Stimulated activated CD4-positive, alpha-beta T cell treated with anti-CD3 and anti-CD28 coated beads, Interleukin-4, amount 100 ng/mL, for 4 hours (primary cell): ENCODE results near the gene ACACA.

Experiments
- DNase-seq, 2 experiments: peaks; one replicate each; pipeline ENCODE4 v3.0.0-alpha.2; 2020

The ACACA gene

DNA sequence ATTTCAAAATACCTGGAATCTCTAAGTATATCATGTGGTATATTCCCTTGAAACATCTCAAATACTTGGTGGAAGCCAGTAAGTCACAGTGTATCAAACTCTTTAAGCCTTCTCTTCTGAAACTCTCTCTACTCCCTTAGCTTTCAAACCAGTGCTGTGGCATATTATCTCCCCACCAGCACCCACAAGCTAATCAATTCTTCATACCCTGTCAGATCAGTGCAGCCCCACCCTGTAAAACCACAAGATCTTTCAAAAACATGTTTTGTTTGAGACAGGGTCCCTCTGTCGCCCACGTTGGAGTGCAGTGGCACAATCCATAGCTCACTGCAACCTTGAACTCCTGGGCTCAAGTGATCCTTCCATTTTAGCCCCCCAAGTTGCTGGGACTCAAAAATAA lies 122.4 kb downstream of the ACACA start:
- no peak for DNase-seq

DNA sequence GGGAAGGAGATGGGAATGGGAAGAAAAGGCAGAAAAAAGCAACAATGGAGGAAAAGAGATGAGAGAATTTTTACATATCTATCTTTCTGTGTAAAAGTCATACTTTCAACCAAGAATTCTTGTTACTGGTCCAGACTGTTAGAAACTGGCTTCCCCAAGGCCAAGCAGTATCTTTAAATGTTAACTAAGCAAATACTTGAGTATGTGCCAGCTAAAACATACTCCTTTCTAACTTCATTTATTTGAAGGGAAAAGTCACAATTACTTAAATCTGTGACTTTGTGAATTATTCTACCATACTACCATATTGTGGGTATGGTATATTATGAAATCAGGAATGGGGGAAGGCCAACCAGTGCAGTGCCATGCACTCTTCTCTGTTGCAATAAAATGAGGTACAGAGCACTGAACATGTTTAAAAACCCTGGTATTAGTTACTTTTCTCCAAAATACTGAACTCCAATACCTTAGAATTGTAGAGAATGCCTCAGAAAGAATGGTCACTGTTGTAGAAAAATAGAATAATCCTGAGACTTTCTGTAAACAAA lies 123.1 kb downstream of the ACACA start:
- DNase-seq: no peak

GRCh38 chr17:37280841-37281240 lies 125.8 kb downstream of the ACACA start:
- DNase-seq: no peak

GRCh38 chr17:37278247-37278894 lies 128.3 kb downstream of the ACACA start:
- no peak for DNase-seq

DNA sequence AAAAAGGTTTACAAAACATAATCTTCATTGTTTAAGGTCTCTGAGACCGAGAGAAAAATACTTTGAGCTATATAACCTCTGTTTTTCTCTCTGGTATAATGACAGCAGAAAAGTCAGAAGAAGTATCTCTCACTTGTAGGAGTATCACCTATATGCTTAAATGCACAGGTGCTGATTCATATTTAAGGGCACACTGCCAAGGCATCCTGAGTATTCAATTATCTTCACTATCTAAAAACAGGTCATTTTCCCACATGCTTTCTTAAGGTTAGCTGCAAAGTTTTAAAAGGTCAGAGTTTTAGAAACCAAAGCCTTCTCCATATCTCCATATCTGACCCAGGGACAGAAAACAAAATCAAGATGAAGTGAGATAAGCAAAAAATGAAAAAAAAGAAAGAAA lies 130.2 kb downstream of the ACACA start:
- no peak for DNase-seq

- no peak for DNase-seq
Measured at GRCh38 chr17:37274461-37274860, 132.2 kb downstream of the ACACA start.

- DNase-seq: no peak
Measured at GRCh38 chr17:37273409-37274051, 133.1 kb downstream of the ACACA start.

DNA sequence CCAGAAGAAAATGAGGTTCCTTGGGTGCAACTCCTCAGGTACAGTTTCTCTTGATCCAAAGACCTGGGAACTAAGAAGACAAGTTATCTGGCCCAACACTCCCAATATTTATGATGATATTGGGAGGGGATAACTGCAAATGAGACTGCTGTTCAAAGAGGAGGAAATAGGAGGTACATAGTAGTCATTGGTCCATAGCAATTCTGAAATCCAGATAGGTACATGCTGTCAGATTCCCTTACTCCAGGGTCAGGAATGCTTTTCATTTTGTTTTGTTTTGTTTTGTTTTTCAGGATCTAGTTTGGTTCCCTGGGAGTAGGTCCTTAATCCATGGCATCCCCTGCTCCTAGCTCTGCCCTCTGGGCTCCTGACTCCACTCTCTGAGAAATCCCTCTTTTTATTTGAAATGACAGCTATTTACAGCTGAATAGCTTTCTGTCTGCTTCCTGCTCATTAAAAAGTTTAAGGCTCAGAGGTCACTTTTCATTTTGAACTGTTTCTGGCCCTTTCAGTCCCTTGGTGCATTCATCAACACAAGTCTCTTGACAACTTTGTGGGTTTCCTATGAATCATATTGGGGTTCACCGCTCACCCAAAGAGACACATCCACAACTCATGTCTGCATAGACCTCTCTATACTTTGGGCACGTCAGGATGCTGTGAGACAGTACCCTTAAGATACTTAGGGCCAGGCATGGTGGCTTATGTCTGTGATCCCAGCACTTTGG lies 141.0 kb downstream of the ACACA start:
- no peak for DNase-seq

GRCh38 chr17:37261286-37261685 lies 145.3 kb downstream of the ACACA start:
- no peak for DNase-seq

- DNase-seq: no peak
Measured at GRCh38 chr17:37259030-37259735, 147.5 kb downstream of the ACACA start.

GRCh38 chr17:37256627-37257026 lies 150.0 kb downstream of the ACACA start:
- no peak for DNase-seq

DNA sequence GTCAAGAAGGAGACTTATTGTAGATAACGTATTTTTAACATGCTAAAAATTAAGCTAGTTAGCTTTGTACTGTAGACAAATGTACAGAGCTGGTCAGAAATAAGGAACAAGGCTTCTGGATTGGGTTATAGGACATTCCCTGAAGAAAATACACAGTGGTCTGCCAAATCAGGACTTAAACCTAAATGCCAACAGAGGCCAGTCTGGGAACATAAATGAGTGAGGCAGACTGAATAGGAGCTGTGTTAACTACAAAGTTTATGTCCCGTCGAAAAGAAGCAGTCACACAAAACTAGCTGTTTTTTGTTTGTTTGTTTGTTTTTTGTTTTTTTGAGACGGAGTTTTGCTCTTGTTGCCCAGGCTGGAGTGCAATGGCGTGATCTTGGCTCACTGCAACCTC lies 151.2 kb downstream of the ACACA start:
- no peak for DNase-seq

GRCh38 chr17:37247825-37248224 lies 158.8 kb downstream of the ACACA start:
- no peak for DNase-seq

GRCh38 chr17:37246085-37246484 lies 160.6 kb downstream of the ACACA start:
- DNase-seq: no peak

- no peak for DNase-seq
Measured at GRCh38 chr17:37240381-37240780, 166.3 kb downstream of the ACACA start.

GRCh38 chr17:37239690-37240334 lies 166.8 kb downstream of the ACACA start:
- no peak for DNase-seq

GRCh38 chr17:37234106-37234505 lies 172.5 kb downstream of the ACACA start:
- DNase-seq: no peak

GRCh38 chr17:37233036-37233435 lies 173.6 kb downstream of the ACACA start:
- no peak for DNase-seq

DNA sequence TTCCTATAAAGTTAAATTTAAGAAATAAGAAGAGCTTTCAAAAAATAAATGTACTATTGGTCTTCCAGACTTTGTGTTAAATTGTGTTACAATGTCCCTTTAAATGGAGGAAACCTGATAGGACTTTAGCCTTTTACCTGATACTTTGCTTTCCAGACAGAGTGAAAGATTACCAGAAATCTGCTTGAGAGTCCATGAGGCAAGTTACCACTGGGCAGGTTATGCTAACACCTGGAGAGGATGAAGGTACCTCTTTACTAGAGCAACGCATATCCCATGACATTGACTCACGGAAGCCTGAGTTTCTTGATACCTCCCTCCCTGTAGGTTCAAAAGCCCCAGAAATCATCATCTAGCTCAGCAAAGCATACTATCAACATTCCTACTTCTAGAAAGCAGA lies 174.7 kb downstream of the ACACA start:
- no peak for DNase-seq

GRCh38 chr17:37230633-37231032 lies 176.0 kb downstream of the ACACA start:
- DNase-seq: no peak

GRCh38 chr17:37225465-37225864 lies 181.2 kb downstream of the ACACA start:
- no peak for DNase-seq

DNA sequence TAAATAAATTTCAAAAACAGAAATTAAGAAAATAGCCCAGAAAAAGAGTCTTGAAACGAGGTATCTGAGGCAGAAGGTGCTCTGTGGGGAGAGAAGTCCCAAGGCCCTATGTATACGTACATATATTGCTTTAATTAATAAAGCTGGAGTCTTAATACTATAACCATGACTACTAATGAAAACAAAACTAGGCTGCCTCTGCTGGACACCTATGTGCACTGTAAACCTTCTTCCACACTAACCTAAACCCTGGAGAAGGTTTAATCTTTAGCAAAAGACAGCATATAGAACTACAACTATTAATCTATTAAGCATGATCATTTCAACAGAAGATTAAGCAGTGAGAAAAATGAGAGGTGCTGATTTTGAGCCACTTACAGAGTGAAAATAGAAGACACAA lies 184.8 kb downstream of the ACACA start:
- DNase-seq: no peak

DNA sequence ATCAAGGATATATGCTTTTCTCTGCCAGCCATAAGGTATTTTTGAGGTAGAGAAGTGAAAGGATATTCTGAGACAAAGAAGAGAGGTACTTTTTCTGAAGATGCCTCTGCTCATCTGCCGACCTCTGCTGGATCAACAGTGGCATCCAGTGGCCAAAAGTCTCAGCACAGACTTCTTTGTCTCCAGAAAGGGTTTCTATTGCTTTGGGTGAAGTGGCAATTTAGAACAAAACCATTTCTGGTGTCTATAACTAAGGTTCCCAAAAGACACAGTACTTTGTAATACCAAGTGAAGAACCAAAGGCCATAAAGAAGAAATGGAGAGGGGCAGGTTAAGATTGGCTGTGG lies 186.1 kb downstream of the ACACA start:
- DNase-seq: no peak
